HFF-Myc (cell line): ENCODE data around the gene SRCAP.

Experiments used
- DNase-seq: peaks from one replicate; pipeline ENCODE4 v3.0.0-alpha.2; 2011; ENCODE audit warnings: low read depth; ENCODE audit errors: extremely low read depth
- H3K4me3 ChIP-seq: replicated peaks from 2 replicates; pipeline ENCODE4 v1.5.1; 2011; ENCODE audit warnings: low read depth, mild to moderate bottlenecking, control low read depth, low read length
- CTCF ChIP-seq: IDR thresholded peaks from 2 replicates; pipeline ENCODE4 v1.5.1; 2012; ENCODE audit warnings: mild to moderate bottlenecking, low read depth, low read length, control low read depth; ENCODE audit errors: missing control alignments

Gene SRCAP

GRCh38 chr16:30665155-30665829, 33.7 kb upstream of the SRCAP start:
- no peak for DNase-seq
- H3K4me3 ChIP-seq = no peak overlapping the region
- TF ChIP-seq CTCF = no peak

- DNase-seq = no peak
- no peak overlapping the region for H3K4me3 ChIP-seq
- TF ChIP-seq CTCF = no peak
Observed at GRCh38 chr16:30665830-30666190, 33.2 kb upstream of the SRCAP start.

- TF ChIP-seq CTCF = no peak
- no peak for DNase-seq
- no peak overlapping the region for H3K4me3 ChIP-seq
Observed at GRCh38 chr16:30666681-30667080, 32.3 kb upstream of the SRCAP start.

GRCh38 chr16:30667361-30667905, 31.5 kb upstream of the SRCAP start:
- DNase-seq = no peak
- no peak overlapping the region for H3K4me3 ChIP-seq
- no peak for TF ChIP-seq CTCF

GRCh38 chr16:30668393-30668792, 30.6 kb upstream of the SRCAP start:
- H3K4me3 ChIP-seq = no peak overlapping the region
- no peak for TF ChIP-seq CTCF
- DNase-seq = no peak

GRCh38 chr16:30669026-30669902, 29.7 kb upstream of the SRCAP start:
- H3K4me3 ChIP-seq = no peak overlapping the region
- TF ChIP-seq CTCF = no peak
- no peak for DNase-seq
